Heart right ventricle (tissue), 16 donors: ENCODE results near the gene C17orf100. TPM values are rescaled to one million over a fixed set of nuclear protein-coding genes. Genes with fewer than 3 reads are reported as not detected.

Experiments
- ATAC-seq, 8 donors: fragments of 200-7000 bp; cut with Tn5 transposase; one replicate each; pipeline ENCODE4 v1.9.1; 2020; ENCODE audit warnings: mild to moderate bottlenecking in 8 of 8, moderate library complexity in 8 of 8, moderate number of reproducible peaks in 1 of 8
- DNase-seq, 2 donors: peaks; one replicate each; pipeline ENCODE4 v3.0.0-alpha.2; 2020
- H3K27ac ChIP-seq, 10 donors: fragments of 200-600 bp; sonication (generic) in 2 of 10; one replicate each; pipeline versions ENCODE4 v1.5.0 to v1.8.0; 2020 to 2022; ENCODE audit warnings: mild to moderate bottlenecking in 3 of 10
- H3K27me3 ChIP-seq, 7 donors: fragments of 200-600 bp; one replicate each; pipeline ENCODE4 v1.8.0; 2021 to 2022; ENCODE audit warnings: mild to moderate bottlenecking in 2 of 7
- H3K36me3 ChIP-seq, 9 donors: fragments of 200-600 bp; sonication (generic) in 1 of 9; one replicate each; pipeline versions ENCODE4 v1.5.0 to v1.8.0; 2020 to 2022; ENCODE audit warnings: mild to moderate bottlenecking in 2 of 9
- H3K4me1 ChIP-seq, 9 donors: fragments of 200-600 bp; sonication (generic) in 1 of 9; one replicate each; pipeline versions ENCODE4 v1.5.0 to v1.8.0; 2020 to 2022; ENCODE audit warnings: mild to moderate bottlenecking in 4 of 9
- H3K4me3 ChIP-seq, 10 donors: fragments of 200-600 bp; sonication (generic) in 2 of 10; one replicate each; pipeline versions ENCODE4 v1.5.0 to v1.8.0; 2020 to 2022; ENCODE audit warnings: mild to moderate bottlenecking in 7 of 10, moderate library complexity in 2 of 10
- H3K9me3 ChIP-seq, 11 donors: fragments of 200-600 bp in 10 of 11; sonication (generic) in 2 of 11; one replicate each; pipeline versions ENCODE4 v1.5.0 to v1.8.0; 2013 to 2022; ENCODE audit warnings: mild to moderate bottlenecking in 2 of 11, control low read depth in 1 of 11, moderate library complexity in 1 of 11
- WGBS, 2 donors: extraction: QIAGEN DNeasy Blood & Tissue Kit; methylation state at CpG; one replicate each; pipeline ENCODE4 v1.1.7; 2013; ENCODE audit warnings: inconsistent platforms in 1 of 2; 5-methylcytosine and 5-hydroxymethylcytosine counted together
- intact Hi-C, 10 donors: fragments of 100-400 bp; cut with DNase I; formaldehyde crosslinking; loops; one replicate each; pipeline versions ENCODE4 v1.11.1 to v1.14.2; 2022
- polyA plus RNA-seq, 2 donors: library from polyadenylated mRNA; stranded (reverse); fragments of 200-250 nt; gene quantifications; one replicate each; pipeline ENCODE4 v1.2.3, GENCODE V29; 2013
- total RNA-seq, 10 donors: library from RNA; stranded (reverse); fragmentation: NEBNext Ultra II Directional in 3 of 10; extraction: Animal tissue kit (Norgen Biotek cat#: 25700) in 3 of 10; gene quantifications; one replicate each; pipeline versions ENCODE4 v1.2.1 to v1.2.4, GENCODE V29; 2021 to 2023
- TF ChIP-seq, protein P1 (sequence below), 9 donors: fragments of 200-600 bp; sonication (generic) in 2 of 9; IDR thresholded peaks; one replicate each; pipeline versions ENCODE4 v1.5.0 to v1.8.0; 2021 to 2022; ENCODE audit warnings: antibody characterized with exemption in 9 of 9, mild to moderate bottlenecking in 5 of 9, moderate library complexity in 1 of 9
- donor health status: Arrhythmogenic right ventricular cardiomyopathy.
- donor health status: ischemic (EF 13 %, LVEDD 7.1; RV severe dilation, severe dysfunction).
- donor health status: healthy with polysubstance abuse.
- donor health status: DM: no; HTN: yes; CAD: no.
- donor health status: DM: no; HTN: no; CAD: no.
- donor health status: ischemic (EF 25% LVEDD 6.9; RV normal size, moderate dysfunction).
- donor health status: ischemic (EF 25% LVEDD 5.7; RV mildly dilated, moderate dysfunction).
- donor health status: healthy.
- donor health status: DM: yes; HTN: yes; CAD: no.
- donor health status: Ischemic cardiomyopathy.
- donor health status: ischemic (EF 35%, LVEDD 5.7; RV mildly dilated, moderate dysfunction).
- donor health status: nonischemic (EF 11% LVEDD 7.7; RV severe dilation, severe dysfunction).
- donor health status: DM: yes; HTN: yes; CAD: no.
- donor health status: PGD.
- donor health status: ischemic (EF 29% LVEDD 5.4; RV normal size, mild dysfunction).
- donor health status: nonischemic (EF 23%, LVEDD 6.1; RV moderate dilation, normal function).

Gene C17orf100
- total and polyA plus RNA-seq, 12 donors: 0.30 to 1.4 (median 0.73) TPM; not detected in 1

DNA sequence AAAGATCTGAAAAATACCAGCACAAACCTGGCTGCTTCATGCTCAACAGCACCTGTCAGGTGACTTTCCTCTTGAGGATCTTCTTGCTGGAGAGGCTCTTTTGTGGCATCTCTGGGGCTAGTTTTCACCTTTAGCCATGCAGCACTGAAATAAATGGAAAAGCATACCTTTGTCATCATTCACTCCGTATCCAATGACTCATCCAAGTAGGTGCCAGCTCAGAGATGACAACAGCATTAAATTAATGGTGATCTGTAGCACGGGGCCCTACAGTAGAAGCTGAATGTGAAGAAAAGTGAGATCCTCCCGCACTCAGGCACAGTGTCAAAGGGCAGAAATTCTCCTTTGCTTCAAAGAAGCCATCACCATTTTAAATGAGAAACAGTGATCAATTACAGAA lies 43.2 kb upstream of the C17orf100 start:
- 91 to 96% methylated on average over 3 of the region's 3 CpGs for whole genome bisulfite sequencing, 2 donors
- intact Hi-C loops: loop anchor here in 1 of 10 donors (10.0 kb wide), 2 partner anchors 56 to 134 kb away; no protein-coding TSS in a partner anchor
- DNase-seq: no peak
- Histone ChIP-seq H3K27me3 (no peaks in the 10 kb centered on the region), H3K4me1 (peaks cover 0 to 7% (median 0%) of the 10 kb centered on the region in 9 donors), H3K36me3 (peaks cover 0 to 97% (median 38%) of the 10 kb centered on the region in 9 donors), H3K27ac (no peak overlapping the region), H3K9me3 (no peaks in the 10 kb centered on the region), H3K4me3 (no peak overlapping the region)
- TF ChIP-seq, protein P1, sequence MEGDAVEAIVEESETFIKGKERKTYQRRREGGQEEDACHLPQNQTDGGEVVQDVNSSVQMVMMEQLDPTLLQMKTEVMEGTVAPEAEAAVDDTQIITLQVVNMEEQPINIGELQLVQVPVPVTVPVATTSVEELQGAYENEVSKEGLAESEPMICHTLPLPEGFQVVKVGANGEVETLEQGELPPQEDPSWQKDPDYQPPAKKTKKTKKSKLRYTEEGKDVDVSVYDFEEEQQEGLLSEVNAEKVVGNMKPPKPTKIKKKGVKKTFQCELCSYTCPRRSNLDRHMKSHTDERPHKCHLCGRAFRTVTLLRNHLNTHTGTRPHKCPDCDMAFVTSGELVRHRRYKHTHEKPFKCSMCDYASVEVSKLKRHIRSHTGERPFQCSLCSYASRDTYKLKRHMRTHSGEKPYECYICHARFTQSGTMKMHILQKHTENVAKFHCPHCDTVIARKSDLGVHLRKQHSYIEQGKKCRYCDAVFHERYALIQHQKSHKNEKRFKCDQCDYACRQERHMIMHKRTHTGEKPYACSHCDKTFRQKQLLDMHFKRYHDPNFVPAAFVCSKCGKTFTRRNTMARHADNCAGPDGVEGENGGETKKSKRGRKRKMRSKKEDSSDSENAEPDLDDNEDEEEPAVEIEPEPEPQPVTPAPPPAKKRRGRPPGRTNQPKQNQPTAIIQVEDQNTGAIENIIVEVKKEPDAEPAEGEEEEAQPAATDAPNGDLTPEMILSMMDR (IDR thresholded peaks at IDR 0.05): no peak
- ATAC-seq: no peak

DNA sequence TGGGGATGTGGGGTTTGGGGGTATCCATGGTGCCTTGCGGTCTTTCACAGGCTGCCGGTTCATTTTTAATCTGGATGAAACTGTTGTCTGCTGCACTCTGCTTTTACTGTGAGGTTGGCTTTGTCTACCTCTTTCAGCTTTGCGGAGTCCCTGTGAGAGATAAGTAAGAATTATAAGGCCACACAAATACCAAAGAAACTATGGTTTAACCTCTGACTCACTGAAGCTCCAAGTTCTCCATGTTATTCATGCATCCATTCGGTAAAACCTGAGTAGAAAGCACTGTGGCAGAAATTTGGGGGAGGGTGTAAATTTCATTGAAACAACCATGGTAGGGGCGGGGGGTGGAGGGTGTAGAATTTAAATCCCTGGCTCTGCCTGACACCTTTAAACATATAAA lies 41.6 kb upstream of the C17orf100 start:
- H3K27ac ChIP-seq: no peak overlapping the region
- no peaks in the 10 kb centered on the region for H3K9me3 ChIP-seq
- intact Hi-C loops: no loop called here
- no peak overlapping the region for H3K4me3 ChIP-seq
- 98 to 100% methylated on average over 5 of the region's 5 CpGs for WGBS, 2 donors
- peaks cover 0 to 100% (median 38%) of the 10 kb centered on the region in 9 donors for H3K36me3 ChIP-seq
- DNase-seq (no peak), ATAC-seq (no peak)
- no peaks in the 10 kb centered on the region for H3K27me3 ChIP-seq
- no peaks in the 10 kb centered on the region for H3K4me1 ChIP-seq
- TF ChIP-seq, protein P1 (IDR thresholded peaks at IDR 0.05): no peak

DNA sequence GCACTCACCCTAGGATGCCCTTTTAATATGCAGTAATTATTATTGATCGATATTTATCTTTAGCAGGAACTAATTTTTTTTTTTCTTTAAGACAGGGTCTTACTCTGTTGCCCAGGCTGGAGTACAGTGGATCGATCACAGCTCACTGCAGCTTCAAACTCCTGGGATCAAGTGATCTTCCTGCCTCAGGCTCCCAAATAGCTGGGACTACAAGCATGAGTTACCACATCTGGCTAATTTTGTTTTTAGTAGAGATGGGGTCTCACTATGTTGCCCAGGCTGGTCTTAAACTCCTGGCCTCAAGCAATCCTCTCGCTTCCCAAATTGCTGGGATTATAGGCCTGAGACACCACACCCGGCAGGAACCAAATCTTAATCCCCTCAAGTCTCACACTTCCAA lies 40.3 kb upstream of the C17orf100 start:
- no peak for ATAC-seq
- no peak overlapping the region for H3K4me3 ChIP-seq
- WGBS, 2 donors: 96 to 98% methylated on average over 4 of the region's 4 CpGs
- DNase-seq: no peak
- no peaks in the 10 kb centered on the region for H3K4me1 ChIP-seq
- intact Hi-C loops: no loop called here
- H3K36me3 ChIP-seq: peaks cover 0 to 100% (median 32%) of the 10 kb centered on the region in 9 donors
- TF ChIP-seq, protein P1 (IDR thresholded peaks at IDR 0.05): no peak
- H3K27me3 ChIP-seq: no peaks in the 10 kb centered on the region
- H3K27ac ChIP-seq: no peak overlapping the region
- no peaks in the 10 kb centered on the region for H3K9me3 ChIP-seq

DNA sequence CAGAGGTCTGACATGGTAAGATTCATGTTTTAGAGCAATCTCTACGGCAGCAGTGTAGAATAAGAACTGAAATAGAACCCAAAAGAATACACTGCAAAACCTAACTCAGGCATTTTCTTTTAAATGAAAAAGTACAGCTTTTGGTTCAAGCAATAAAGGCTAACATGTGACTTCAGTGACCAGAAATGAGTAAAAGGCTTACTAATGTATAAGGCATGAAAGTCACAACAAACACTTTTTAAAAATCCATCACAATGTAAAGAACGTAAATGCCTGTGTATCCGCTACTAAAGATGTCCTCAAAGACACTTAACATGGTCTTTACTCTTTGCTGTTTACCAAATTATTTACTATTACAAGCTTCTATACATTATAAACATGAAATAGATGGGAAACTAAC lies 27.6 kb upstream of the C17orf100 start:
- H3K27me3 ChIP-seq: no peaks in the 10 kb centered on the region
- no peak for ATAC-seq
- H3K4me3 ChIP-seq: no peak overlapping the region
- H3K4me1 ChIP-seq: no peaks in the 10 kb centered on the region
- no peaks in the 10 kb centered on the region for H3K9me3 ChIP-seq
- 97% methylated on average over 3 of the region's 3 CpGs for WGBS, 2 donors
- intact Hi-C loops: loop anchor here in 1 of 10 donors (10.0 kb wide), 1 partner anchor 149 kb away; no protein-coding TSS in a partner anchor
- TF ChIP-seq, protein P1 (IDR thresholded peaks at IDR 0.05): no peak
- H3K36me3 ChIP-seq: peaks cover 0 to 98% (median 34%) of the 10 kb centered on the region in 9 donors
- no peak overlapping the region for H3K27ac ChIP-seq
- no peak for DNase-seq
